Smooth muscle cell of bladder (primary cell): ENCODE measurements around the gene FEM1A. TPM values are rescaled to one million over a fixed set of nuclear protein-coding genes. Genes with fewer than 3 reads are reported as not detected.

Source experiments
- total RNA-seq: library from RNA; depleted of rRNA; stranded (reverse); fragments of >200 nt; gene quantifications from 2 replicates; pipeline ENCODE4 v1.2.3, GENCODE V29; 2014

Gene FEM1A
- 9.0 and 11.8 TPM in 2 replicates for total RNA-seq

GRCh38 chr19:4791183-4792018 lies at the start of gene FEM1A:
Gene FEM1A (plus strand): TSS chr19:4791734. CDS start chr19:4791855, 121 bp downstream.

GRCh38 chr19:4831304-4831978 lies 39.9 kb downstream of the FEM1A start, which contains the start of gene TICAM1:
Gene TICAM1 (minus strand): TSS chr19:4831712. CDS start chr19:4818377, 13,335 bp downstream.

Other genes starting within 250 kb of the FEM1A start
- gene SEMA6B, start 232.1 kb upstream of the FEM1A start, total RNA-seq = 0.14 and 0.37 TPM in 2 replicates
- 0.85 and 1.2 TPM in 2 replicates for gene TNFAIP8L1, start 152.2 kb upstream of the FEM1A start, total RNA-seq
- gene MYDGF, start 121.4 kb upstream of the FEM1A start, total RNA-seq = 353 and 419 TPM in 2 replicates
- 18.8 and 23.5 TPM in 2 replicates for gene DPP9, start 67.9 kb upstream of the FEM1A start, total RNA-seq
- gene TICAM1, start 40.0 kb downstream of the FEM1A start, total RNA-seq = 1.1 and 1.4 TPM in 2 replicates
- 237 and 246 TPM in 2 replicates for gene PLIN3, start 75.9 kb downstream of the FEM1A start, total RNA-seq
- gene ARRDC5, start 111.2 kb downstream of the FEM1A start, total RNA-seq = not detected in 2 replicates
- 5.8 and 6.2 TPM in 2 replicates for gene UHRF1, start 117.8 kb downstream of the FEM1A start, total RNA-seq
- gene KDM4B, start 177.4 kb downstream of the FEM1A start, total RNA-seq = 10.4 and 17.7 TPM in 2 replicates